Glutamatergic neuron (in vitro differentiated cells): ENCODE results near the gene CADM1. TPM values are rescaled to one million over a fixed set of nuclear protein-coding genes. Genes with fewer than 3 reads are reported as not detected.

Experiments
- DNase-seq: peaks from one replicate; pipeline ENCODE4 v3.0.0; 2022
- H3K27ac Mint-ChIP-seq: one replicate; pipeline ENCODE4 v1.8.0; 2020; ENCODE audit warnings: mild to moderate bottlenecking, mixed read lengths, inconsistent platforms; ENCODE audit not compliant: unreplicated experiment
- H3K27me3 Mint-ChIP-seq: one replicate; pipeline ENCODE4 v1.8.0; 2020; ENCODE audit warnings: mild to moderate bottlenecking, moderate library complexity, mixed read lengths, inconsistent platforms; ENCODE audit not compliant: unreplicated experiment
- H3K36me3 Mint-ChIP-seq: one replicate; pipeline ENCODE4 v1.8.0; 2020; ENCODE audit warnings: mild to moderate bottlenecking, mixed read lengths, inconsistent platforms; ENCODE audit not compliant: unreplicated experiment
- H3K4me1 Mint-ChIP-seq: one replicate; pipeline ENCODE4 v1.8.0; 2020; ENCODE audit warnings: mild to moderate bottlenecking, low read depth, mixed read lengths, inconsistent platforms; ENCODE audit not compliant: unreplicated experiment
- H3K4me3 Mint-ChIP-seq: one replicate; pipeline ENCODE4 v1.8.0; 2020; ENCODE audit warnings: mild to moderate bottlenecking, mixed read lengths, inconsistent platforms; ENCODE audit not compliant: unreplicated experiment
- H3K9me3 Mint-ChIP-seq: one replicate; pipeline ENCODE4 v1.8.0; 2020; ENCODE audit warnings: mild to moderate bottlenecking, moderate library complexity, mixed read lengths, inconsistent platforms; ENCODE audit not compliant: unreplicated experiment
- total RNA-seq: library from RNA; stranded (reverse); fragmentation: NEBNext Ultra II Directional; extraction: Animal tissue kit (Norgen Biotek cat#: 25700); gene quantifications from one replicate; pipeline ENCODE4 v1.2.1, GENCODE V29; 2021; ENCODE audit not compliant: unreplicated experiment
- TF ChIP-seq, protein P1 (sequence below): fragments of 200-600 bp; sonication (generic); IDR thresholded peaks from one replicate; pipeline ENCODE4 v1.5.0; 2021; ENCODE audit not compliant: partially characterized antibody, unreplicated experiment

The CADM1 gene
- total RNA-seq, 1 donor from 2014 or later, result 1,339 TPM

DNA sequence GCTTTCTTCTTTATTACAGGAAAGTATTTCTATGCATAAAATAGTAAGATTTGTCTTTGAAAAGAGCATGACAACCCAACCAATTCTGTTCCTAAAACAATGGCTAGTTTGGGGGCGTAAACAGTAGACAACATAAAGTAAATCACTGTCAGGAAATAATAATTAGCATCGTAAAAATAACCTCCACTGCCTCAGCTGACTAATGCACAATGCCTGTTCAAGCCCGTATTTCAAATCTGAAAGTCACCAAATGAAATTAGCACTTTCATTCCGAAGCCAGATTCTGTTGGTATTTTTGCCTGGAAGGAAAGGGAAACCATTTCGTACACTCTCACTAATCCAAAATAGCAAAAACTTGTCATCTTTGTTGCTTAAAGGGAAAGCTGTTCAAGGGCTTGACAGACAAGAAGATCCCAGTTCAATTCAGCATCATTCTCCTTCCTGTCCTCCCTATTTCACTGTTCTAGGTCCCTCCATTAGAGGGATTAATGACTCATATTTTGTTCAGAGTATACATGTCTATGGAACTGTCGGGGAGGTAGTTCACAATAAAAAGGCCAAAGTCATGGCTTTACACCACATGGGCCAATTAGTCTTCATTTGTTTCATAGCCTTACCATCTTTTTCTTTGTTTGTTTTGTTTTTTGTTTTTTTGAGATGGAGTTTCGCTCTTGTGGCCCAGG, 154.7 kb downstream of the CADM1 start:
- Mint-ChIP-seq H3K4me1 (peaks cover 66% of the 10 kb centered on the region), H3K27me3 (peaks cover 17% of the 10 kb centered on the region), H3K9me3 (peaks cover 25% of the 10 kb centered on the region), H3K4me3 (no peak overlapping the region), H3K27ac (peak overlapping the region; percentile 41), H3K36me3 (no peaks in the 10 kb centered on the region)
- DNase-seq, result no peak
- TF ChIP-seq, protein P1, sequence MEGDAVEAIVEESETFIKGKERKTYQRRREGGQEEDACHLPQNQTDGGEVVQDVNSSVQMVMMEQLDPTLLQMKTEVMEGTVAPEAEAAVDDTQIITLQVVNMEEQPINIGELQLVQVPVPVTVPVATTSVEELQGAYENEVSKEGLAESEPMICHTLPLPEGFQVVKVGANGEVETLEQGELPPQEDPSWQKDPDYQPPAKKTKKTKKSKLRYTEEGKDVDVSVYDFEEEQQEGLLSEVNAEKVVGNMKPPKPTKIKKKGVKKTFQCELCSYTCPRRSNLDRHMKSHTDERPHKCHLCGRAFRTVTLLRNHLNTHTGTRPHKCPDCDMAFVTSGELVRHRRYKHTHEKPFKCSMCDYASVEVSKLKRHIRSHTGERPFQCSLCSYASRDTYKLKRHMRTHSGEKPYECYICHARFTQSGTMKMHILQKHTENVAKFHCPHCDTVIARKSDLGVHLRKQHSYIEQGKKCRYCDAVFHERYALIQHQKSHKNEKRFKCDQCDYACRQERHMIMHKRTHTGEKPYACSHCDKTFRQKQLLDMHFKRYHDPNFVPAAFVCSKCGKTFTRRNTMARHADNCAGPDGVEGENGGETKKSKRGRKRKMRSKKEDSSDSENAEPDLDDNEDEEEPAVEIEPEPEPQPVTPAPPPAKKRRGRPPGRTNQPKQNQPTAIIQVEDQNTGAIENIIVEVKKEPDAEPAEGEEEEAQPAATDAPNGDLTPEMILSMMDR, result no peak

DNA sequence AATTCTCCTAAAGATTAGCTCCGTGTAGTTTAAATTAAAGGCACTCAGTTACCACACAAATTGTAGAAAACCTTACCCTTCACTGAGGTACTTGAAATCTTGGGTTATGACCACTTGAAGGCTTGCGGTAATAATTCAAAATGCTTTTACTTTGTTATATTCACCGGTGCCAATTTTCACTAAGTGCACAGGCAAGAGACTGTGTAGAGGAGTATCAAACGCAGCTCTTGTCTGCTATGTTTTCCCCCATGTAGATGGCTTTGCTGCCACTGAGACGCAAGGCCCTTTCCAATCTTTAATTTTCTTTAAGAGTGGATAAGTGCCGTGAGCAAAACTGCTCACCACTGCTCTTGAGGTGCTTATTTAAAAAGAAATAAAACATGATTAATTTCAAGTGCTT, 155.8 kb downstream of the CADM1 start:
- Mint-ChIP-seq H3K36me3 (no peaks in the 10 kb centered on the region), H3K4me3 (no peak overlapping the region), H3K9me3 (peaks cover 25% of the 10 kb centered on the region), H3K27me3 (peaks cover 22% of the 10 kb centered on the region), H3K4me1 (peaks cover 68% of the 10 kb centered on the region), H3K27ac (no peak overlapping the region)
- TF ChIP-seq, protein P1, result no peak
- no peak for DNase-seq

DNA sequence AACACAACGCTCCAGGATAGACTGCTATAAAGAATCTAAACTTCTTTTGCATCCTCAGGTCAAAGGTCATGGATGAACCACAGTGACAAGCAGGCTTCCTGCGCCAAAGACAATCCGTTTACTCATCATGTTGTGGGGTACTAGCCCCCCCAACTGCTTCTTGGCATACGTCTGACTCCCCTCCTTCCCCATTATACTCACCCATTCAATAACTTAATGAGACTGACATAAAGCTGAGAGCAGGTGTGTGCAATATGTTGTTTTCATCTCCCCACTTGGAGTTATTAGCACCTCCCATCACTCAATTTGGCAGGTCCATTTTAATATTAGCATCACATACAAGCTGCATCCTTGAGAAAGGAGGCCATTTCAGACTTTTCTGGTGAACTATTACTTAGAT, 157.1 kb downstream of the CADM1 start:
- Mint-ChIP-seq H3K4me3 (no peak overlapping the region), H3K27me3 (peaks cover 21% of the 10 kb centered on the region), H3K36me3 (no peaks in the 10 kb centered on the region), H3K9me3 (peaks cover 26% of the 10 kb centered on the region), H3K4me1 (peaks cover 64% of the 10 kb centered on the region), H3K27ac (peak overlapping the region; percentile 5)
- no peak for DNase-seq
- TF ChIP-seq, protein P1, result no peak

DNA sequence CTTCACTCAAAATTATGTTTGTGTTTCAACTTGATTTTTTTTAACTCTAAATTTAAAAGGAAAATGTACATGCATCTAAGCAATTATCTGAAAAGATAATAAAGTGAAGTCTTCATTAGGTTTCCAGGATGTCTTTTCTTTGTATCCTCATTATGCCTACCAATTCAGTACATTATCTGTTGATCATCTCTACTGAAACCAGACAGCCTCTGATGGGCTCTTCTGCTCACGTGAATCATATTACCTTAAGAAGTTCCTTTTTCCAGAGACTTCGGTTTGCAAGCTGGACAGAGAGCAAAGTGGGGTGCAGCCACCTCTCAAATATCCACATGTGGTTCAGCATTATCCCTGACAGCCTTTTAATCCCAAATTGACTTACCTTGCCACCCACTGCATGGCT, 158.4 kb downstream of the CADM1 start:
- H3K9me3 Mint-ChIP-seq, result peaks cover 21% of the 10 kb centered on the region
- TF ChIP-seq, protein P1, result no peak
- peak overlapping the region; percentile 89 for H3K27ac Mint-ChIP-seq
- no peak overlapping the region for H3K4me3 Mint-ChIP-seq
- no peaks in the 10 kb centered on the region for H3K36me3 Mint-ChIP-seq
- peaks cover 58% of the 10 kb centered on the region for H3K4me1 Mint-ChIP-seq
- DNase-seq, result no peak
- peaks cover 16% of the 10 kb centered on the region for H3K27me3 Mint-ChIP-seq

DNA sequence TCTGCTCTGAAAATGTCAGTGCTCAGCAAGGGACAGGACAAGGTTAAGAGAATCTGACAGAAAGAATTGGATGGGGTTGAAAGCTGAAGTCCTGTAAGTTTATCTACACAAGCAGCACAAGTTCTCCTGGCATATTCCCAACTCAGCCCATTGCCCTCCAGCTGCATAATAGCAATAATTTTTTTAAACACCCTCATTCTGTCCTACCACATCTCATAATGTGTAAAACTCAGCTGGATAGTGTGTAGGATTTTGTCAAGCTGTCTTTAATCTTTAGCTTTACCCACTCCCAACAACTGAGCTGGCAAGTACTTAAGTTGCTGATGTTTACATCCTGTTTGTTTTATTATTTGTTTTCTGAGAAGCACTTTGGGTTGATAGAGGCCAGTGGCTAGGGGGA, 158.9 kb downstream of the CADM1 start:
- Mint-ChIP-seq H3K4me3 (peak overlapping the region; percentile 64), H3K9me3 (peaks cover 19% of the 10 kb centered on the region), H3K27me3 (peaks cover 16% of the 10 kb centered on the region), H3K27ac (peak overlapping the region; percentile 89), H3K4me1 (peaks cover 58% of the 10 kb centered on the region), H3K36me3 (no peaks in the 10 kb centered on the region)
- TF ChIP-seq, protein P1, result no peak
- DNase-seq, result no peak
